WI38 (cell line): ENCODE measurements around the gene RNF141.

Experiments used
- H3K4me3 ChIP-seq: 2 replicates; pipeline ENCODE4 v1.5.1; 2011; ENCODE audit warnings: low read depth, mild to moderate bottlenecking, control low read depth, low read length
- TF ChIP-seq, protein P1 (sequence below): IDR thresholded peaks from 2 replicates; pipeline ENCODE4 v1.5.1; 2012; ENCODE audit warnings: low read depth, mild to moderate bottlenecking, control low read depth, low read length

RNF141 gene

DNA sequence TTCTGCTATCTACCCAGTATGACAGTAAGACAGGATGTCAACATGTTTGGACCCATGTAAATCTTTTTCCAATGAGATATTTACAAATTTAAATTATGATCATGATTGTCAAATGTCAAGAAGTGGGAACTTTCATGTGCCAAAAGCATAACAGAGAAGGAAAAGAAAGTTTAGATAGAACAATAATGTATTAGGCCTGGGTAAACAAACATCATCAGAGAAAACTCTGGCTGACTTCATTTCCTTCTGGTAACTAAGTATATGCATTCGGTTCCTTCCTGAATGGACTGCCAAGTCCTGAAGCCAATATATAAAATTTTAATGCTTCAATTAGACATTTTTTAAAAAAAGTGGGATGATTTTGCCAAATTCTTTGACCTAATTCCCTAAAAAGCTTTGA lies 16.5 kb downstream of the RNF141 start:
- H3K4me3 ChIP-seq: no peak overlapping the region
- TF ChIP-seq, protein P1, sequence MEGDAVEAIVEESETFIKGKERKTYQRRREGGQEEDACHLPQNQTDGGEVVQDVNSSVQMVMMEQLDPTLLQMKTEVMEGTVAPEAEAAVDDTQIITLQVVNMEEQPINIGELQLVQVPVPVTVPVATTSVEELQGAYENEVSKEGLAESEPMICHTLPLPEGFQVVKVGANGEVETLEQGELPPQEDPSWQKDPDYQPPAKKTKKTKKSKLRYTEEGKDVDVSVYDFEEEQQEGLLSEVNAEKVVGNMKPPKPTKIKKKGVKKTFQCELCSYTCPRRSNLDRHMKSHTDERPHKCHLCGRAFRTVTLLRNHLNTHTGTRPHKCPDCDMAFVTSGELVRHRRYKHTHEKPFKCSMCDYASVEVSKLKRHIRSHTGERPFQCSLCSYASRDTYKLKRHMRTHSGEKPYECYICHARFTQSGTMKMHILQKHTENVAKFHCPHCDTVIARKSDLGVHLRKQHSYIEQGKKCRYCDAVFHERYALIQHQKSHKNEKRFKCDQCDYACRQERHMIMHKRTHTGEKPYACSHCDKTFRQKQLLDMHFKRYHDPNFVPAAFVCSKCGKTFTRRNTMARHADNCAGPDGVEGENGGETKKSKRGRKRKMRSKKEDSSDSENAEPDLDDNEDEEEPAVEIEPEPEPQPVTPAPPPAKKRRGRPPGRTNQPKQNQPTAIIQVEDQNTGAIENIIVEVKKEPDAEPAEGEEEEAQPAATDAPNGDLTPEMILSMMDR: no peak

DNA sequence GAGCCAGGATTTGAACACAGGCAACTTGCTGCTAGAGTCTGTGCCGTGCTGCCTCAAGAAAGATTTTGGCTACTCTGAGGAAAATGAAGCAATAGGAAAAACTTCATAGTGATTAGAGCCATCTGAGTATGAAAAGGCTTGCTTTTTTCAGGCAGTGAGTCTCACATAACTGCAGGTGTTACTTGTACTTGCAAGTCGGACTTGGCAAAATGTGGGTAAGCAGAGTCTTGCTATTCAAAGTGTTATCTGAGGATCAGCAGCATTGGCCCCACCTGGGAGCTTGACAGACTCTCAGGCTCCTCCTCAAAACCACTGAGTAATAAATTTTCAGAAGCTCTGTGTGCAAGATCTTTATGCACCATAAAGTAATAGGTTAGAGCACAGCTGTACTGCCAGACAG lies 18.1 kb downstream of the RNF141 start:
- no peak overlapping the region for H3K4me3 ChIP-seq
- TF ChIP-seq, protein P1: no peak

DNA sequence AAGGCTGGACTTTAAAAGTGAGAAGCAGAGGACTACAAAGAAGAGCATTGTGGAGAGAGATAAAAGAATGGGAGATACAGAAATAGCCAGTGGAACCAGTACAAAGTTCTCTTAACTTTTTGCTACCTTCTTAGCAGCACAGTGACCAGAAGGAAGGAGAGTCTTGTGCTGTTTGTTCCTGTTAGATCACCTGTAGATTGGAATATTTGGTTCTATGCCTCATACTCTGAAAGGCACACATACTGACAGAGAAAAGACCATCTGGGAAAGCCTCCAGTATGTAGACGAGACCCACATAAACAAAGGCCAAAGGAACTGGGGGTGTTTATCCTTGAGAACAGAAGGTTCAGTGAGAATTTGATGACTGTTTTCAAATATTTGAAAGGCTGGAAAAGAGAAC lies 18.7 kb downstream of the RNF141 start:
- no peak overlapping the region for H3K4me3 ChIP-seq
- TF ChIP-seq, protein P1: no peak

DNA sequence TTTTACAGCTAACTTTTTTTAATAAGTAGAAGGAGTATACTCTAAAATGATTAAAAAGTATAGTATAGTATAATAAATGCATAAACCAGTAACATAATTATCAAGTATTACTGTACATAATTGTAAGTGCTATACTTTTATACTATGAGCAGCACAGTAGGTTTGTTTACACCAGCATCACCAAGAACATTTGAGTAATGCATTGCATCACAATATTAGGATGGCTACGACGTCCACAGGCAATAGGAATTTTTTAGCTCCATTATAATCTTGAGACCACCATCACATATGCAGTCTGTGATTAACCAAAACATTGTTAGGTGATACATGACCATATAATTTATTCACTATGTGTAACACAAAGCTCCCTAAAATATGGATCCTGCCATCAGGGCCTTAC lies 20.4 kb downstream of the RNF141 start:
- H3K4me3 ChIP-seq: no peak overlapping the region
- TF ChIP-seq, protein P1: no peak

DNA sequence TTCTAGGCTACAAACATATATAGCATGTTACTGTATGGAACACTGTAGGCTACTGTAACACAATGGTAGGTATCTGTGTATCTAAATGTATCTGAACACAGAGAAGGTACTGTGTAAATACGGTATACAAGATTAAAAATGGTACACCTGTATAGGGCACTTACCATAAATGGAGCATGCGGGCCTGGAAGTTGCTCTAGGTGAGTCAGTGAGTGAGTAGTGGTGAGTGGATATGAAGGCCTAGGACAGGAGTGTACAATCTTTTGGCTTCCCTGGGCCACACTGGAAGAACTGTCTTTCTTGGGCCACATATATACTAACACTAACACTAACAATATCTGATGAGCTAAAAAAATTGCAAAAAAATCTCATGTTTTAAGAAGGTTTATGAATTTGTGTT lies 21.4 kb downstream of the RNF141 start:
- no peak overlapping the region for H3K4me3 ChIP-seq
- TF ChIP-seq, protein P1: no peak

DNA sequence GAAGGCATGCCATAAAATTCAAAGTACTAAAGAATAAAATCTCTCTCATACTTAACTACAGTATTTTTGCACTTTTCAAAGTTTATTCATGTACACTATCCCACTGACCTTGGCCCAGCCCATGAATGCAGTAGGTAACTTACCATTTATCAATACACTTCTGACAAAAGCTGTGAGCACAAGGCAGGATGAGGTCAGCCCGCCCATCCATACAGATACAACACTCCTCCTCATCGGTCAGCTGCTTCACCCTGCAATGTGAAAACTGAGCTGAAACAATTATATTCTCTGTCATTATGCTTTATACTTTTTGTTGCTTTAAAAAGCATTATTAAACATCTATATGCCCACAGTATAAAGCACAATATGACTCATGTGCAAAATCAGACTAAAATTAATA lies 22.1 kb downstream of the RNF141 start:
- H3K4me3 ChIP-seq: no peak overlapping the region
- TF ChIP-seq, protein P1: no peak

DNA sequence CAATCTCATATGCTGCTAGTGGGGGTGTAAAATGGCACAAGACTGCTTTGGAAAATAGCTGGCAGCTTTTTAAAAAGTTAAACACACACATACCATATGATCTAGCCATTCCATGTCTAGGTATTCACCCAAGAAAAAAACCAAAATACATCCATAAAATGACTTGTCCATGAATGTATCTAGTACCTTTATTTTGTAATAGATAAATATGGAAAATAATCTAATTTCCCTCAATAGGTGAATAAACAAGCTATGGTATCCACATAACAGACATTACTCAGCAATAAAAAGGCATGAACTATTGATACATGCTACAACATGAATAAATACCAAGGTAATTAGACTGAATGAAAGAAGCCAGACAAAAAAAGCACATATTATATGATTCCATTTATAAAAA lies 22.9 kb downstream of the RNF141 start:
- H3K4me3 ChIP-seq: no peak overlapping the region
- TF ChIP-seq, protein P1: no peak
